DMS53 (cell line): ENCODE results near the gene CCN6.

Source experiments
- DNase-seq: peaks from one replicate; lab custom pipeline; 2025; lab: John Stamatoyannopoulos, UW

The CCN6 gene

GRCh38 chr6:112114577-112115223 is 60.8 kb downstream of the CCN6 start:
- no peak for DNase-seq

- DNase-seq, result peak; percentile 1
These were observed 62.3 kb downstream of the CCN6 start for GRCh38 chr6:112116221-112116620.

GRCh38 chr6:112117554-112117953 is 63.6 kb downstream of the CCN6 start:
- peak; percentile 3 for DNase-seq

- DNase-seq, result no peak
These were observed 64.1 kb downstream of the CCN6 start for GRCh38 chr6:112118034-112118433.
